Measurements from ENCODE around the gene SOX6.

- TF ChIP-seq POLR2A (IDR thresholded peaks at IDR 0.05) (no peak), CTCF (IDR thresholded peaks at IDR 0.05) (no peak)
These were observed 389.2 kb downstream of the SOX6 start for GRCh38 chr11:15967166-15967565.

Data from right lobe of liver (tissue), 4 donors.